ENCODE results near the gene PDE1C. TPM values are rescaled to one million over a fixed set of nuclear protein-coding genes. Genes with fewer than 3 reads are reported as not detected.

Gene PDE1C
- total and polyA plus RNA-seq, 8 donors: 2.9 to 54.2 (median 5.9) TPM

DNA sequence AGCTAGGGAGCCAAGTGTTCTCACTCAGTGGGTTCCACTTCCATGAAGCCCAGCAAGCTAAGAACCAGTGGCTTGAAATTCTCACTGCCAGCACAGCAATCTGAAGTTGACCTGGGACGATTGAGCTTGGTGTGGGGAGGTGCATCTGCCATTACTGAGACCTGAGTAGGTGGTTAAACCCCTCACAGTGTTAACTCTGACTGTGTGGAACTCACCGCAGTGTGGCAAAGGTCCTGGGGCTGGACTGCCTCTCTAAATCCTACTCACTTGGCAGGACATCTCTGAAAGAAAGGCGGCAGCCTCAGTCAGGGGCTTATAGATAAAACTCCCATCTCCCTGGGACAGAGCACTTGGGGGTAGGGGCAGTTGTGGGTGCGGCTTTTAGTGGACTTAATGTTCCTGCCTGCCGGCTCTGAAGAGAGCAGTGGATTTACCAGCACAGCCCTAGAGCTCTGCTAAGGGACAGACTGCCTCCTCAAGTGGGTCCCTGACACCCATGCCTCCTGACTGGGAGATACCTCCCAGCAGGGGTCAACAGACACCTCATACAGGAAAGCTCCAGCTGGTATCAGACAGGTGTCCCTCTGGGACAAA, 143.1 kb downstream of the PDE1C start:
- H3K27ac ChIP-seq: no peak overlapping the region
- WGBS, 5 donors: 77 to 89% (median 80%) methylated on average over 4 to 5 of the region's 5 CpGs
- H3K4me1 ChIP-seq: peaks cover 0 to 3% (median 0%) of the 10 kb centered on the region in 4 donors
- intact Hi-C loops (cut with DNase I; ENCODE audit: low total_unique reads): no loop called here
- TF ChIP-seq POLR2AphosphoS5 (IDR thresholded peaks at IDR 0.05) (no peak), EP300 (IDR thresholded peaks at IDR 0.05) (no peak), POLR2A (IDR thresholded peaks at IDR 0.05) (no peak)
- TF ChIP-seq, protein P1, sequence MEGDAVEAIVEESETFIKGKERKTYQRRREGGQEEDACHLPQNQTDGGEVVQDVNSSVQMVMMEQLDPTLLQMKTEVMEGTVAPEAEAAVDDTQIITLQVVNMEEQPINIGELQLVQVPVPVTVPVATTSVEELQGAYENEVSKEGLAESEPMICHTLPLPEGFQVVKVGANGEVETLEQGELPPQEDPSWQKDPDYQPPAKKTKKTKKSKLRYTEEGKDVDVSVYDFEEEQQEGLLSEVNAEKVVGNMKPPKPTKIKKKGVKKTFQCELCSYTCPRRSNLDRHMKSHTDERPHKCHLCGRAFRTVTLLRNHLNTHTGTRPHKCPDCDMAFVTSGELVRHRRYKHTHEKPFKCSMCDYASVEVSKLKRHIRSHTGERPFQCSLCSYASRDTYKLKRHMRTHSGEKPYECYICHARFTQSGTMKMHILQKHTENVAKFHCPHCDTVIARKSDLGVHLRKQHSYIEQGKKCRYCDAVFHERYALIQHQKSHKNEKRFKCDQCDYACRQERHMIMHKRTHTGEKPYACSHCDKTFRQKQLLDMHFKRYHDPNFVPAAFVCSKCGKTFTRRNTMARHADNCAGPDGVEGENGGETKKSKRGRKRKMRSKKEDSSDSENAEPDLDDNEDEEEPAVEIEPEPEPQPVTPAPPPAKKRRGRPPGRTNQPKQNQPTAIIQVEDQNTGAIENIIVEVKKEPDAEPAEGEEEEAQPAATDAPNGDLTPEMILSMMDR (IDR thresholded peaks at IDR 0.05): no peak
- DNase-seq: no peak
- no peaks in the 10 kb centered on the region for H3K9me3 ChIP-seq
- H3K27me3 ChIP-seq: no peaks in the 10 kb centered on the region
- no peak overlapping the region for H3K4me3 ChIP-seq
- no peaks in the 10 kb centered on the region for H3K36me3 ChIP-seq

DNA sequence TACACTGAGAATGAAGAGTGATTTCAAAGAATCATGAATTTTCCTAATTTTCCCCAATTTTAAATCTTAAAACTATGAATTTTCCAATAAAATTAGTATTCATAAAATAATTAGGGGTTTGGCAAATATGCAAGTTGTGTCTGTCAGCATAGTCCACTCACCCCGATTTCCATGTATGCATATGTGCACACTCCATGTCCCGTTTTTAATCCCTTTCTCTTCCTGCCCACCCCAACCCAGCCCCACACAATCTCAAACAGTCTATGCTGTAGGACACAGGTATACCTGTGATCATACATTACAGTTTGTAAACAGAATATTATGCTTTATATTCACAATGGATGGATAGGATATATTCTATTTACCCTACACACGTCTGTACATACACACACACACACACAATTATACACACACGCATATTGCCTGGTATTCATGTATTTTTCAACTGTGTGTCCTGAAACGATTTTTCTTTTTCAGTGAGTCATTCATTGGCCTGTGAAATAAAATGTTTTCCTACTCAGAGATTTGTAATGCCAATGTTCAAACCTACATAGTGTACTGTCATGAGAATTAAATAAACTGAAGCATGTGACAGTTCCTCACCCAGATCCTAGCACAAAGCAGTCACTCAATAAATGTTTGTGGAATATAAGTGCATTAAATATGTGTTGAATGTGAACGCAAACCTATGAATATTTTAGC, 144.3 kb downstream of the PDE1C start:
- H3K27me3 ChIP-seq: no peaks in the 10 kb centered on the region
- H3K9me3 ChIP-seq: no peaks in the 10 kb centered on the region
- no peak for DNase-seq
- no peak overlapping the region for H3K27ac ChIP-seq
- no peak for TF ChIP-seq POLR2A (IDR thresholded peaks at IDR 0.05)
- TF ChIP-seq, protein P1 (IDR thresholded peaks at IDR 0.05): no peak
- TF ChIP-seq EP300 (IDR thresholded peaks at IDR 0.05): no peak
- TF ChIP-seq POLR2AphosphoS5 (IDR thresholded peaks at IDR 0.05): no peak
- peaks cover 0 to 3% (median 0%) of the 10 kb centered on the region in 4 donors for H3K4me1 ChIP-seq
- no peaks in the 10 kb centered on the region for H3K36me3 ChIP-seq
- WGBS, 5 donors: 79 to 87% (median 84%) methylated on average over 6 of the region's 6 CpGs
- intact Hi-C loops (cut with DNase I; ENCODE audit: low total_unique reads): no loop called here
- H3K4me3 ChIP-seq: no peak overlapping the region

DNA sequence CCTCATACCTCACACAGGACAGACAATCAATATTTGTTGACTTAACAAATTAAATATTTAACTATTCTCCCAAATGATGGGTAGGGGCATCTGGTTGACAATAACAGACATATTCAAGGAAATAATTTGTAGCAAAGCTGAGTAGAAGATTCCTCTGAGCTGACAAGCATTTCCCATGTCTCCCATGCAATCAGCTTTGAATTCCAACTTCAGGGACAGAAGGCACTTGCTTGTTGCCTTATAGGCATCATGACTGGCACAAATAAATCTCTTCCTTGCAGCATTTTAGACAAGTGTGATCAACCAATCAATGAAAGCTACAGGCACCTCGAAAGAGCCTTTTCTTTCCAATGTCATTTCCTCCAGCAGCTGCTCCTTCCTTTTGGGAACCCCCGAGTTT, 146.0 kb downstream of the PDE1C start:
- Histone ChIP-seq H3K4me1 (peaks cover 0 to 3% (median 0%) of the 10 kb centered on the region in 4 donors), H3K27me3 (no peaks in the 10 kb centered on the region), H3K4me3 (no peak overlapping the region), H3K9me3 (no peaks in the 10 kb centered on the region), H3K36me3 (no peaks in the 10 kb centered on the region), H3K27ac (no peak overlapping the region)
- intact Hi-C loops (cut with DNase I; ENCODE audit: low total_unique reads): no loop called here
- 64 to 95% (median 84%) methylated on average over 2 of the region's 2 CpGs for WGBS, 5 donors
- TF ChIP-seq POLR2A (IDR thresholded peaks at IDR 0.05) (no peak), POLR2AphosphoS5 (IDR thresholded peaks at IDR 0.05) (no peak), EP300 (IDR thresholded peaks at IDR 0.05) (no peak)
- TF ChIP-seq, protein P1 (IDR thresholded peaks at IDR 0.05): no peak
- no peak for DNase-seq

DNA sequence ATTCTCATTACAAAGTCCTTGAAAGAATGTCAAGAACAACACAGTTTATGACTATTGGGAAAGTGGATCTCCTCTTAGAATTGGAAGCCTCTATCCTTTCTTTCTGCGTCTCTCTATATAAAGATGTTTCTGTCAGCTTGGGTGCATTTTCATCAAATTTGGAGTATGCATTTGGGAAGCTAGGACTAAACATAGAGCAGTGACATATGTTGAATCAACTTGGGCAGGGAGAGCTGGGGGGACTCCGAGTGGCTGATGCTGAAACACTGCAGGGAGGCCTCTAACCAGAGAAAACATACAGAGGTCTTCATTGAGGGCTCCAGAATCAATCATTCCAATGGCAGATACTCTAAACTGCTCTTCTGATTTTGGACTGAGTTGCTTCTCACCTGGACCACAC, 147.4 kb downstream of the PDE1C start:
- no peak overlapping the region for H3K27ac ChIP-seq
- WGBS, 5 donors: 82 to 95% (median 86%) methylated on average over 2 of the region's 2 CpGs
- no peak for DNase-seq
- H3K9me3 ChIP-seq: no peaks in the 10 kb centered on the region
- intact Hi-C loops (cut with DNase I; ENCODE audit: low total_unique reads): no loop called here
- TF ChIP-seq POLR2AphosphoS5 (IDR thresholded peaks at IDR 0.05) (no peak), POLR2A (IDR thresholded peaks at IDR 0.05) (no peak), EP300 (IDR thresholded peaks at IDR 0.05) (no peak)
- TF ChIP-seq, protein P1 (IDR thresholded peaks at IDR 0.05): no peak
- no peaks in the 10 kb centered on the region for H3K36me3 ChIP-seq
- H3K4me3 ChIP-seq: no peak overlapping the region
- peaks cover 0 to 3% (median 0%) of the 10 kb centered on the region in 4 donors for H3K4me1 ChIP-seq
- H3K27me3 ChIP-seq: no peaks in the 10 kb centered on the region

Data from stomach (tissue), 9 donors.